KMS-11 (cell line): ENCODE measurements around the gene SIL1.

Source experiments
- H2AFZ ChIP-seq: fragments of 200-600 bp; sonication (generic); 2 replicates; pipeline ENCODE4 v1.6.1; 2016; ENCODE audit warnings: antibody characterized with exemption, mixed run types, low read depth
- H3K27ac ChIP-seq: fragments of 200-600 bp; sonication (generic); 2 replicates; pipeline ENCODE4 v1.6.1; 2016; ENCODE audit warnings: mild to moderate bottlenecking, mixed run types
- H3K27me3 ChIP-seq: fragments of 200-600 bp; sonication (generic); 2 replicates; pipeline ENCODE4 v1.6.1; 2017; ENCODE audit warnings: mild to moderate bottlenecking, low read depth, mixed run types, moderate library complexity; ENCODE audit not compliant: insufficient read depth
- H3K36me3 ChIP-seq: fragments of 200-600 bp; sonication (generic); 2 replicates; pipeline ENCODE4 v1.6.1; 2017; ENCODE audit warnings: mild to moderate bottlenecking, mixed run types; ENCODE audit not compliant: insufficient read depth
- H3K4me1 ChIP-seq: fragments of 200-600 bp; sonication (generic); 2 replicates; pipeline ENCODE4 v1.6.1; 2016; ENCODE audit warnings: mild to moderate bottlenecking, low read depth, mixed run types; ENCODE audit not compliant: poor library complexity, severe bottlenecking
- H3K4me2 ChIP-seq: fragments of 200-600 bp; sonication (generic); 2 replicates; pipeline ENCODE4 v1.7.0; 2016; ENCODE audit warnings: mild to moderate bottlenecking, mixed run types
- H3K4me3 ChIP-seq: fragments of 200-600 bp; sonication (generic); IDR thresholded peaks from 2 replicates; pipeline ENCODE4 v1.6.1; 2017; ENCODE audit warnings: low read depth, low read length, mixed read lengths; ENCODE audit not compliant: insufficient read depth
- H3K79me2 ChIP-seq: fragments of 200-600 bp; sonication (generic); 2 replicates; pipeline ENCODE4 v1.6.1; 2016; ENCODE audit warnings: low read depth, mixed run types; ENCODE audit not compliant: insufficient read depth
- H3K9ac ChIP-seq: fragments of 200-600 bp; sonication (generic); 2 replicates; pipeline ENCODE4 v1.6.1; 2016; ENCODE audit warnings: mild to moderate bottlenecking, mixed run types
- H4K20me1 ChIP-seq: fragments of 200-600 bp; sonication (generic); 2 replicates; pipeline ENCODE4 v1.6.1; 2016; ENCODE audit warnings: mild to moderate bottlenecking, mixed run types; ENCODE audit not compliant: insufficient read depth
- CTCF ChIP-seq: fragments of 200-600 bp; sonication (generic); conservative IDR thresholded peaks from 2 replicates; pipeline ENCODE4 v1.6.1; 2017; ENCODE audit warnings: low read depth, mild to moderate bottlenecking, antibody characterized with exemption, low read length, moderate library complexity, mixed read lengths

Gene SIL1

DNA sequence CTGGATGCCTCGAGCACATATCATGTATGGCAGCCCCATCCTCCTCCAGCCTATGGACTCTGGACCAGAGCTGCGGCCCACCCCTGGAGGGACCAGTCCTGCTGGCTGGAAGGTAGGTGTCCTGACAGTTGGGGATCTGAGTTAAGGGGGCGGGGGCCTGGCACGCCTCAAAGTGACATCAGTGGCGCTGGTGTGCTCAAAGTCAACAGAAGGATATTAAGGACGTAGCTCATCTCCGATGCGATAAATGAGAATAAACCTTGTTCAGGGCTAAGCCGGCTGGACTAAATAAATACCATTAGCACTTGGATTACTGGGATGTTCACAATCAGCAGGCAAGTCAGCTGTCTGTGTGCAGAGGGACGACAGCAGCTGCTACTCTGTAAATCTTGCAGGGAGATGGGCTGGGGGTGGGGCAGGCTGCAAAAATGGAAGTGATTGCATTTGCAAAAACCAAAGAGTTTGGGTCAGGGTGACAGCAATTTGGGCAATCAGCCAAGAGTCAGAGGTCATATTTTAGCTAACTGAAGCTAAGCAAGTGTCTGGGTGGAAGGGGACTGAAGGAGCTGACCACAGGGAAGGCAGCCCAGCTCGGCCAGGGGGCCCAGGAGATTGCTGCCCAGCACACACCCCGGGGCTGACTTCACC is 243.0 kb downstream of the SIL1 start:
- no peak overlapping the region for H2AFZ ChIP-seq
- no peaks in the 10 kb centered on the region for H4K20me1 ChIP-seq
- no peak overlapping the region for H3K4me3 ChIP-seq
- peaks cover 46% of the 10 kb centered on the region for H3K4me1 ChIP-seq
- H3K27me3 ChIP-seq, result no peaks in the 10 kb centered on the region
- no peak overlapping the region for H3K9ac ChIP-seq
- no peak overlapping the region; the same call in 1 of the 2 replicates for H3K4me2 ChIP-seq
- no peaks in the 10 kb centered on the region for H3K79me2 ChIP-seq
- H3K27ac ChIP-seq, result no peak overlapping the region
- no peak for TF ChIP-seq CTCF
- H3K36me3 ChIP-seq, result no peaks in the 10 kb centered on the region

- no peaks in the 10 kb centered on the region for H3K36me3 ChIP-seq
- no peak overlapping the region for H3K27ac ChIP-seq
- H3K27me3 ChIP-seq, result no peaks in the 10 kb centered on the region
- H3K4me2 ChIP-seq, result no peak overlapping the region; the same call in 1 of the 2 replicates
- H4K20me1 ChIP-seq, result no peaks in the 10 kb centered on the region
- peaks cover 46% of the 10 kb centered on the region for H3K4me1 ChIP-seq
- no peak for TF ChIP-seq CTCF
- peak overlapping the region; percentile 30; the same call in 1 of the 2 replicates for H3K9ac ChIP-seq
- H2AFZ ChIP-seq, result no peak overlapping the region
- no peak overlapping the region for H3K4me3 ChIP-seq
- H3K79me2 ChIP-seq, result no peaks in the 10 kb centered on the region
These were observed 243.7 kb downstream of the SIL1 start for GRCh38 chr5:138954257-138955012.

- H3K36me3 ChIP-seq, result no peaks in the 10 kb centered on the region
- H3K79me2 ChIP-seq, result no peaks in the 10 kb centered on the region
- H4K20me1 ChIP-seq, result no peaks in the 10 kb centered on the region
- H3K4me2 ChIP-seq, result peak overlapping the region; percentile 52; the same call in 1 of the 2 replicates
- H3K27ac ChIP-seq, result peak overlapping the region; percentile 65
- H3K4me3 ChIP-seq, result no peak overlapping the region
- H3K4me1 ChIP-seq, result peaks cover 46% of the 10 kb centered on the region
- TF ChIP-seq CTCF, result no peak
- peak overlapping the region; percentile 30; the same call in 1 of the 2 replicates for H3K9ac ChIP-seq
- H3K27me3 ChIP-seq, result no peaks in the 10 kb centered on the region
- peak overlapping the region; percentile 34; the same call in 1 of the 2 replicates for H2AFZ ChIP-seq
These were observed 244.5 kb downstream of the SIL1 start for GRCh38 chr5:138953387-138954256.

GRCh38 chr5:138952962-138953361 is 245.2 kb downstream of the SIL1 start:
- H3K79me2 ChIP-seq, result no peaks in the 10 kb centered on the region
- no peaks in the 10 kb centered on the region for H3K27me3 ChIP-seq
- H3K4me3 ChIP-seq, result no peak overlapping the region
- H3K9ac ChIP-seq, result peak overlapping the region; percentile 30; the same call in 1 of the 2 replicates
- peak overlapping the region; percentile 34; the same call in 1 of the 2 replicates for H2AFZ ChIP-seq
- no peaks in the 10 kb centered on the region for H4K20me1 ChIP-seq
- H3K36me3 ChIP-seq, result no peaks in the 10 kb centered on the region
- peaks cover 46% of the 10 kb centered on the region for H3K4me1 ChIP-seq
- H3K4me2 ChIP-seq, result peak overlapping the region; percentile 52; the same call in 1 of the 2 replicates
- peak overlapping the region; percentile 65 for H3K27ac ChIP-seq
- no peak for TF ChIP-seq CTCF
